ENCODE results near the gene DDX25.

DDX25 gene

GRCh38 chr11:125902927-125903710, 1.2 kb upstream of the DDX25 start, which contains the start of gene PUS3:
PUS3 (minus strand) TSS chr11:125903206; CDS start chr11:125896284, 6,922 bp downstream.
- in situ Hi-C loops (cut with MboI; ENCODE audit: low sequenced_read_pairs), result loop anchor here (25.0 kb wide), 1 partner anchor 284 kb away; no protein-coding TSS in a partner anchor

GRCh38 chr11:125904678-125905077, 370 bp downstream of the DDX25 start:
- in situ Hi-C loops (cut with MboI; ENCODE audit: low sequenced_read_pairs), result loop anchor here (25.0 kb wide), 1 partner anchor 283 kb away; no protein-coding TSS in a partner anchor

- in situ Hi-C loops (cut with MboI; ENCODE audit: low sequenced_read_pairs), result loop anchor here (25.0 kb wide), 1 partner anchor 277 kb away; no protein-coding TSS in a partner anchor
These were observed 6.0 kb downstream of the DDX25 start for GRCh38 chr11:125910226-125910849.

- in situ Hi-C loops (cut with MboI; ENCODE audit: low sequenced_read_pairs), result loop anchor here (25.0 kb wide), 1 partner anchor 273 kb away; no protein-coding TSS in a partner anchor
These were observed 10.3 kb downstream of the DDX25 start for GRCh38 chr11:125914601-125915000.

GRCh38 chr11:125916683-125917347, 12.5 kb downstream of the DDX25 start:
- in situ Hi-C loops (cut with MboI; ENCODE audit: low sequenced_read_pairs), result loop anchor here (25.0 kb wide), 1 partner anchor 270 kb away; no protein-coding TSS in a partner anchor

GRCh38 chr11:125918140-125918840, 14.0 kb downstream of the DDX25 start:
- in situ Hi-C loops (cut with MboI; ENCODE audit: low sequenced_read_pairs), result loop anchor here (25.0 kb wide), 1 partner anchor 269 kb away; no protein-coding TSS in a partner anchor

GRCh38 chr11:125921042-125921441, 16.7 kb downstream of the DDX25 start:
- in situ Hi-C loops (cut with MboI; ENCODE audit: low sequenced_read_pairs), result loop anchor here (25.0 kb wide), 1 partner anchor 266 kb away; no protein-coding TSS in a partner anchor

- in situ Hi-C loops (cut with MboI; ENCODE audit: low sequenced_read_pairs), result loop anchor here (25.0 kb wide), 1 partner anchor 265 kb away; no protein-coding TSS in a partner anchor
These were observed 17.8 kb downstream of the DDX25 start for GRCh38 chr11:125922156-125922555.

GRCh38 chr11:125923012-125923579, 18.8 kb downstream of the DDX25 start:
- in situ Hi-C loops (cut with MboI; ENCODE audit: low sequenced_read_pairs), result loop anchor here (25.0 kb wide), 1 partner anchor 264 kb away; no protein-coding TSS in a partner anchor

GRCh38 chr11:125923633-125924032, 19.3 kb downstream of the DDX25 start:
- in situ Hi-C loops (cut with MboI; ENCODE audit: low sequenced_read_pairs), result loop anchor here (25.0 kb wide), 1 partner anchor 264 kb away; no protein-coding TSS in a partner anchor

- in situ Hi-C loops (cut with MboI; ENCODE audit: low sequenced_read_pairs), result loop anchor here (25.0 kb wide), 1 partner anchor 263 kb away; no protein-coding TSS in a partner anchor
These were observed 20.2 kb downstream of the DDX25 start for GRCh38 chr11:125924384-125925007.

GRCh38 chr11:125925247-125925740, 21.0 kb downstream of the DDX25 start:
- in situ Hi-C loops (cut with MboI; ENCODE audit: low sequenced_read_pairs), result no loop called here

GRCh38 chr11:125925804-125926203, 21.5 kb downstream of the DDX25 start:
- in situ Hi-C loops (cut with MboI; ENCODE audit: low sequenced_read_pairs), result no loop called here

GRCh38 chr11:125926682-125927081, 22.4 kb downstream of the DDX25 start:
- in situ Hi-C loops (cut with MboI; ENCODE audit: low sequenced_read_pairs), result no loop called here

- in situ Hi-C loops (cut with MboI; ENCODE audit: low sequenced_read_pairs), result no loop called here
These were observed 25.3 kb downstream of the DDX25 start for GRCh38 chr11:125929445-125930075.

GRCh38 chr11:125930076-125930450, 25.8 kb downstream of the DDX25 start:
- in situ Hi-C loops (cut with MboI; ENCODE audit: low sequenced_read_pairs), result no loop called here

- in situ Hi-C loops (cut with MboI; ENCODE audit: low sequenced_read_pairs), result no loop called here
These were observed 26.8 kb downstream of the DDX25 start for GRCh38 chr11:125931116-125931515.

- in situ Hi-C loops (cut with MboI; ENCODE audit: low sequenced_read_pairs), result no loop called here
These were observed 27.4 kb downstream of the DDX25 start for GRCh38 chr11:125931668-125932067.

GRCh38 chr11:125932301-125932700, 28.0 kb downstream of the DDX25 start:
- in situ Hi-C loops (cut with MboI; ENCODE audit: low sequenced_read_pairs), result no loop called here
